DOHH2 (cell line): ENCODE data around the gene DNASE1.

ENCODE experiments used
- CTCF ChIP-seq: fragments of 200-600 bp; sonication (generic); IDR thresholded peaks from one replicate; pipeline ENCODE4 v1.5.1; 2014; ENCODE audit warnings: antibody characterized with exemption, mild to moderate bottlenecking, low read depth, low read length; ENCODE audit not compliant: poor library complexity, severe bottlenecking
- EZH2phosphoT487 ChIP-seq: fragments of 200-600 bp; sonication (generic); IDR thresholded peaks from 2 replicates; pipeline ENCODE4 v1.6.1; 2017; ENCODE audit warnings: borderline replicate concordance, mild to moderate bottlenecking, antibody characterized with exemption, low read length, moderate library complexity, mixed read lengths

- TF ChIP-seq CTCF (no peak), EZH2phosphoT487 (no peak)
Measured at GRCh38 chr16:3643095-3643730, 11.3 kb upstream of the DNASE1 start.
